Jurkat, Clone E6-1 (cell line): Measurements from ENCODE around the gene FZR1.

Experiments
- DNase-seq: peaks from one replicate; pipeline ENCODE4 v3.0.0-alpha.2; 2011; ENCODE audit warnings: low read depth, low spot score
- H3K4me3 ChIP-seq: 2 replicates; pipeline ENCODE4 v1.5.1; 2011; ENCODE audit warnings: mild to moderate bottlenecking, low read length, control low read depth, moderate library complexity

FZR1 gene

DNA sequence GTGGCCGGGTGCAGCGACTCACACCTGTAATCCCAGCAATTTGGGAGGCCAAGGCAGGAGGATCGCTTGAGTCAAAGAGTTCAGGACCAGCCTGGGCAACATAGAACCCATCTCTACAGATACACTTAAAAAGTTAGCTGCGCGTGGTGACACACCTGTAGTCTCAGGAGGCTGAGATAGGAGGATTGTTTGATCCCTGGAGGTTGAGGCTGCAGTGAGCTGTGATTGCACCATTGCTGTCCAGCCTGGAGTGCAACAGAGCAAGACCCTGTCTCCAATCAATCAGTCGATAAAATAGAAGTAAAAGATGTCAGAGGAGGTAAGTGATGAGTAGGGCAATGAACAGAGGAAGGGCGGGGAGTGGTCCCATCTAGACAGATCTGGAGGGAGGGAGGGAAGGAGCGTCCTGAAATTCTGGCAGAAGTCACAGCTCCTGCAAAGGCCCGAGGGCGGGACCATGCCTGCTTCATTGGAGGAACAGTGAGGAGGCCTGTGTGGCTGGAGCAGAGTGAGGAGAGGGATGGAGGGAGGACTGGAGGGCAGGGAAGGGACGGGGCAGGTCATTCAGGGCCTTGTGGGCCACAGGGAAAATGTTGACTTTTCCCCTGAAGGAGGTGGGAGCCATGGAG lies 35.5 kb upstream of the FZR1 start:
- H3K4me3 ChIP-seq = no peak overlapping the region
- no peak for DNase-seq

DNA sequence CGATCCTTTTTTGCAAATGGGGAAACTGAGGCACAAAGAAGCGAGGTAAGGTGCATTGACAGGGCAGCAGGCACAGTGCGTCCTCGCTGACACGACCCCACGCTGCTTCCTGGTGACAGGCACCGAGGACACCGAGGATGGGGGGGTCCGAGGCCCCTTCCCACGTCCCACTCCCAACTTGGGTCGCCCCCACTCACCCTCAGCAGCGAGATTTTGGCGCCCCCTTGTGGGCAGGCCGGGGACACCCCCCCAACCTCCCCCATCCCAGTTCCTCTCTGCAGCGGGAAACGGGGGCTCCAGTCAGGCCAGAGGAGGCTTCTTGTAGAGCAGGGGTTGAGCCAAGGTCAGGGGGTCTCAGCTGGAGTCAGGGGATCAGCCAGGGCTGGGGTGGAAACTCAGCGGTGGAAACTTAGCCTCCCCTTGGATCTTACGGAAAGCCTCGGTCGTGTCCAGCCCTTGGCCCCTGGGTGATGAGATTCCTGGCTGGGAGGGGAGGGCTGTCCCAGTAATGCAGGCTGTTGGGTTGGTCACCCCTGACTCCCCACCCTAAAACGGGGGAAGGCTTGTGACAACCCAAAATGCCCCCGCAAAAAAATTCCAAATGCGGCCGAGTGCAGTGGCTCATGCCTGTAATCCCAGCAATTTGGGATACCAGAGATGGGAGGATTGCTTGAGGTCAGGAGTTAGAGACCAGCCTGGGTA lies 34.0 kb upstream of the FZR1 start:
- no peak for DNase-seq
- no peak overlapping the region for H3K4me3 ChIP-seq

DNA sequence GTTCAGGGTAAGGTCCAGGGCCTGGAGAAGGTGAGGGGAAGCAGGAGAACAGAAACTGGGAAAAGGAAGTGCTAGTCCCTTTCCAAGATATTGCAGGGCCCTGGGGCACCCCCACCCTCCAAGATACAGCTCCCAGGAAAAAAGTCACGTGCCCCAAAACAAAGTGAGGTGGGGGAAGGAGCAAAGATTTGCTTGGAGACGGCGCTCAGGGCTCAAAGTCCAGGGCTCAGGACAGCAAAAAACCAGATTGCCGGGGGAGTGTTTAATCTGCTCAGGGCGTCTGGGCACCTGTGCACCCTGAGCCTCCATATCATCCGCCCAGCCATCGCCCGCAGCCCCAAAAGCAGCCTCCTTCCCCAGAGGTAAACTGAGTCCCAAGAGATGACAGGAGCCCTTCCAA lies 32.1 kb upstream of the FZR1 start:
- H3K4me3 ChIP-seq = no peak overlapping the region
- no peak for DNase-seq

DNA sequence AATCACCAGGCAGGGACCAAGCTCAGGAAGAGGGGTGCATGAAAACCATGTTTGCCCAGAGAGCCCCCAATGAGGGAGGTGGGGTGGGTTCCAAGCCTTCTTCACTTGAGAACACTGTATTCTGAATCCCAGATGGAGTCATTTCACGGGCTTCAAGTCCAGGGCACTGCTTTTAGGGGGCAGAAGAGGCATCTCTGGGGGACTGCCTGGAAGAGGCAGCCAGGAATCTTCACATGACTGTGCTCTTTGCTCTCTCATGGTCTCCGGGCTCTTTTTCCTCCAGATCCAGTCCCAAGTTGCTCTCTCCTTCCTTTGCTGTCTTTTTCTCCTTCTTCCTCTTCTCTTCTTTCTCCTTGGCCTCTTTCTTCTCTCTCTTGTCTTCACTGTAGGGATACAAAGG lies 31.5 kb upstream of the FZR1 start:
- no peak overlapping the region for H3K4me3 ChIP-seq
- DNase-seq = no peak

DNA sequence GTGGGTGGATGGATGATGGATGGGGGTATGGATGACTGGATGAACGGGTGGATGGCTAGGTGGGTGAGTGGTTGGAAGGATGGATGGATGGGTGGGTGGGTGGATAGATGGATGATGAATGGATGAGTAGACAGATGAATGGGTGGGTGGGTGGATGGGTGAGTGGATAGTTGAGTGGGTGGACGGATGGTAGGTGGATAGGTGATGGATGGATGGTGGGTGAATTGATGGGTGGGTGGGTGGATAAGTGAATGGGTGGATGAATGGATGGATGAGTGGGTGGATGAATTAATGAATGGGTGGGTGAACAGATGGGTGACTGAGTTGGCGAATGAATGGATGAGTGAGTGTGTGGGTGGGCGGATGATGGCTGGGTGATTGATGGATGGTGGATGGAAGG lies 30.7 kb upstream of the FZR1 start:
- no peak overlapping the region for H3K4me3 ChIP-seq

DNA sequence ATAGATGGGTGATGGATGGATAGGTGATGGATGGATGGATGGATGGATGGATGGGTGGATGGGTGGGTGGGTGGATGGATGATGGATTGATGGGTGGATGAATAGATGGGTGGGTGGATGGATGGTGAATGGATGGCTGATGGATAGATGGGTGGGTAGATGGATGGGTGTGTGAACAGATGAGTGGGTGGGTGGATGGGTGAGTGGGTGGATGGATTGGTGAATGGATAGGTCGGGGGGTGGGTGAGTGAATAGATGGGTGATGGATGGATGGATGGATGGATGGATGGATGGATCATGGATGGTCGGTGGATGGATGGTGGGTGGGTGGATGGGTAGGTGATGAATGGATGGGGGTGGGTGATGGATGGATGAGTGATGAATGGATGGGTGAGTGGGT lies 29.3 kb upstream of the FZR1 start:
- H3K4me3 ChIP-seq = no peak overlapping the region
- no peak for DNase-seq

More for the DNA sequence above, 30.7 kb upstream of the FZR1 start:
- DNase-seq = no peak

DNA sequence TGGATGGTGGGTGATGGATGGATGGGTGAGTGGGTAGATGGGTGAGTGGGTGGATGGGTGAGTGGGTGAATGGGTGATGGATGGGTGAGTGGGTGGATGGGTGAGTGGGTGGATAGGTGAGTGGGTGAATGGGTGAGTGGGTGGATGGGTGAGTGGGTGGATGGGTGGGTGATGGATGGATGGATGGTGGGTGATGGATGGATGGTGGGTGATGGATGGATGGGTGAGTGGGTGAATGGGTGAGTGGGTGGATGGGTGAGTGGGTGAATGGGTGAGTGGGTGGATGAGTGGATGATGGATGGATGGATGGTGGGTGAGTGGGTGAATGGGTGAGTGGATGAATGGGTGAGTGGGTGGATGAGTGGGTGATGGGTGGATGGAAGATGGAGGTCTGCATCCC lies 28.6 kb upstream of the FZR1 start:
- H3K4me3 ChIP-seq = no peak overlapping the region
- no peak for DNase-seq

DNA sequence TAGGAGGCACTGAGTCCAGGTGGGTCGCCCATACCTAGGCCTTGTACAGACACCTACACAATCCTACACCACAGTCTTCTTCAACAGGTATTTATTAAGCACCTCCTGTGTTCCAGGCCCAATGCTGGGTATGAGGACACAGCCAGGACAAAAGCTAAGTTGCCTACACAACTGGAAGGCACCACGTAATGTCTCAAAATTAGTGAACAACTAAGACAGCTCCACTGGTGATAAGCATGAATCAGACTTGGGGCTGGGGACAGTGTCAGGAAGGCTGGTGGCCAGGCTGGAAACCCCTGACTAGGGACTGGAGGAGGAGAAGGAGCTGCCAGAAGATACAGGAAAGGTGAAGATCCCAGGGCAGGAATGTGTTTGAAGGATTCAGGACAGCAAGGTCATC lies 28.2 kb upstream of the FZR1 start:
- peak overlapping the region; percentile 57 for H3K4me3 ChIP-seq
- no peak for DNase-seq

DNA sequence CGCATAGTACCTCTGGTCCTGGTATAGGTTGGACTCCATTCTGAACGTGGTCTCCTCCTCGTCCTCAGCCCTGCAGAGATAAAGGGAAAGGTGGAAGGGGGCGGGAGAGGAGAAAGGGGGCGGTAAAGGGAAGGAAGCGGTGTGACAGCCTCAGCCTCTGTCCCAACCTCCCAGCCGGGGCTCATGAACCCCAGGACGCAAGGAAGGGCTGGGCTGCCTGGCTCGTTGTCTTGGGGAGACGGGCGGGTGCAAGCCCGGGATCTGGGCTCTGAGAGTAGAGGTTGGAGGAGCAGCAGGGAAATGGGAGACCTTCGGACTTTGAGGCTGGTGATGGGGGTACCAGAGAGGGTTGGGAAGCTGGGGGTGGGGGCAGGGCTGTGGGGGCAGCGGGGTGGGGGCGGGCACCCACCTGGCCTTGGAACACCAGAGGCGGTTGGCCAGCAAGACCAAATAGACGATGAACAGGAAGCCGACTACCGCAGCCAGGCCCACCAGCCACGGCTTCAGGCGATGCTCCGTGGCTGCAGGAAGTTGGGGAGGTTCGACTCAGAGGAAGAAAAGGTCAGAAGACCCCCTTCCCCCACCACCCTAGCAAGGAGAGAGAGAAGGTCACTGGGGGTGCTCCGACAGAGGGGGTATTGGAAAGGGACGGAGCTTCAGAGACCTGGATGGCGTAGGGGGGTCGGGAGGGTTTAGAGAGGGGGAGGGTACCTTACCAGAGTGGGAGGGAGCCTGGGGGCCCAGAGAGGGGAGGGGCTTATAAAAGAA lies 27.5 kb upstream of the FZR1 start:
- peak; percentile 72 for DNase-seq
- H3K4me3 ChIP-seq = peak overlapping the region; percentile 57

DNA sequence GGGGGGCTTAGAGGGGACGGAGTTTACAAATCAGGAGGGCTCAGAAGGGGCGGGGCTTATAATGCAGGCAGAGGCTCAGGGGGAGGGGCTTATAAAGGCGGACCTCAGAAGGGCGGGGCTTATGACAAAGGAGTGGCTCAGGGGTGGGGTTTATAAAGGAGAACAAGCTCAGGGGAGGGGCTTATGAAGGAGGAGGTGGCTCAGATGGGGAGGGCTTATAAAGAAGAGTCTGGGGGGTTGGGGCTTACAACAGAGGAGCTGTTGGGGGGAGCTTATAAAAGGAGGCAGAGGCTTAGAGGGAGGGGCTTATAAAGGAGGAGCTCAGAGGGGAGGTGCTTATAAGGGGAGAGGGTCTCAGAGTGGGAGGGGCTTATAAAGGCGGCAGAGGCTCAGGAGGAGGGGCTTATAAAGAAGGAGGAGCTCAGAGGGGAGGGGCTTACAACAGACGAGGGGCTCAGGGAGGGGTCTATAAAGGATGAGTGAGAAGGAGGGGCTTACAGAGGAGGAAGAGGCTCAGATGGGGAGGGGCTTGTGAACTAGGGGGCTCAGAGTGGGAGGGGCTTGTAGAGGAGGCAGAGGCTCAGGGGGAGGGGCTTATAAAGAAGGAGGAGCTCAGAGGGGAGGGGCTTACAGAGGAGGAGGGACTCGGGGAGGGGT lies 26.8 kb upstream of the FZR1 start:
- peak; percentile 86 for DNase-seq
- peak overlapping the region; percentile 57 for H3K4me3 ChIP-seq

DNA sequence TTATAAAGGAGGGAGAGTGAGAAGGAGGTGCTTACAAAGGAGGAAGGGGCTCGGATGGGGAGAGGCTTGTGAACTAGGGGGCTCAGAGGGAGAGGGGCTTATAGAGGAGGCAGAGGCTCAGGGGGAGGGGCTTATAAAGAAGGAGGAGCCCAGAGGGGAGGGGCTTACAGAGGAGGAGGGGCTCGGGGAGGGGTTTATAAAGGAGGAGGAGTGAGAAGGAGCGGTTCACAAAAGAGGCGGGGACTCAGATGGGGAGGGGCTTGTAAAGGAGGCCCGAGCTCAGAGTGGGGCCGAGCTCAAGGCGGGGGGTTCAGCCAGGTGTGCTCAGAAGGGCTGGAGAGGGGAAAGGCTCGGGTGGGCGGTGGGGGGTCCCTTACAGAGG lies 26.3 kb upstream of the FZR1 start:
- peak; percentile 37 for DNase-seq
- H3K4me3 ChIP-seq = no peak overlapping the region

DNA sequence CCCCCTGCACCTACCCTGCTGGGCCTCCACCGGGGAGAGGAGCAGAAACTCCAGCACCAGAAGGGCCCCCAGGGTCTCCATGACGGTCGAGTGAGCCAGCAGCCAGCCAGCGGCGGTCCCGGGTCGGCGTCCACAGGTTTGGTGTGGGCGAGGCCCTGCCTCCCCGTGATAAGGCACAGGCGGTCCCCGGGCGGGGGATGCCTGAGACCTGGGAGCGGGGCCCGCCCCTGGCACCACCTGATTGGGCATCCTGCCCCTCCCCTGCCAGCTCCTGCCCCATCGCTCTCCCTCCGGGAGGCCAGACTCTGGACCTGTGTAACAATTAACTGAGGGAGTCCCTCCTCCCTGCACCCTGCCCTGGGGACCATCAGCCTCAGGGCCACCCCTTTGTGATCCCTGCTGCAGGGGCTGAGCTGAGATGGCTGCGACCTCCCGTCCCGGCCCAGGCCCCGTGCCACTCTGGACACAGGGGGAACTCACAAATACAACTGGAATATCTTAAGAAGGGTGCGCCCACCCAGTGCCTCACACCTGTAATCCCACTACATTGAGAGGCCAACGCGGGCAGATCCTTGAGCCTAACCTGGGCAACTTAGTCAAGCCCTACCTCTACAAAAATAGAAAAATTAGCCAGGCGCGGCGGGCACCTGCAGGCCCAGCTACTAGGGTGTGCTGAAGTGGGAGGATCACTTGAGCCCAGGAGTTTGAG lies 25.6 kb upstream of the FZR1 start, which contains the start of gene SMIM24:
SMIM24 (minus strand) TSS at position 143 of the 709 bp plus-strand sequence; CDS start at position 81, 62 bp downstream.
- no peak for DNase-seq
- H3K4me3 ChIP-seq = peak within 1 kb of the TSS; percentile 57

DNA sequence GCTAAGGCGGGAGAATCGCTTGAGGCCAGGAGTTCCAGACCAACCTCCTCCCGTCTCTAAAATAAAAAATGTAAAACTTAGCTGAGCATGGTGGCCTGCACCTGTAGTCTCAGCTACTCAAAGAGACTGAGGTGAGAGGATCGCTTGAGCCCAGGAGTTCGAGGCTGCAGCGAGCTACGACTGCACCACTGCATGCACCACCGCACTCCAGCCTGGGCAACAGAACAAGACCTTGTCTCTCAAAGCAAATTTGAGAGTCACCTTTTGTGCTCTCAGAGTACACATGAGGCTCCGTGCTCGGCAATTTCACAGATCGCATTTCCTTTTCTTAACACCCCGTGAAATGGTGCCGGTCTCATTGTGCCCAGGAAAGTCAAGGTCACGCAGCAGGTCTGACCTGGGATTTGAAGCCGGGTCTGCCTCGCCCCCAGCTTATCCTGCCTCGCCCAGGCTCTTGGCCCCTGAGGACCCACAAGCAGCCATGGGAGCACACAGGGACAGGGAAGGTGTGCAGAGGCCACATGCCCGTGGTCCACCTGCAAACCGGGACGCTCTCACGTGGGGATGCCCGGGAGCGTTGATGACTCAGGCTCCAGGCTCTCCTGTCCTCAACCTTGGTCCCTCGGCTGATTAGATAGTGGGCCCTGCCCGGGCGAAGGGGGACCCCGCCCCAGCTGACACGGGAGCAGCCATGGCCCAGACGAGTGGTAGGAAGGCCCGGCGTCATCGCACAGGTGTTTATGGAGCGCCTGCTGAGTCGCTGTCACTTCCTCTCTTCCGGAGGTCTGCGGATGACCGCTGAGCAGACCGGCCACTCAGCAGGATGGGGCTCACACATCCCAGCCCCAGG lies 24.6 kb upstream of the FZR1 start:
- no peak for DNase-seq
- no peak overlapping the region for H3K4me3 ChIP-seq

DNA sequence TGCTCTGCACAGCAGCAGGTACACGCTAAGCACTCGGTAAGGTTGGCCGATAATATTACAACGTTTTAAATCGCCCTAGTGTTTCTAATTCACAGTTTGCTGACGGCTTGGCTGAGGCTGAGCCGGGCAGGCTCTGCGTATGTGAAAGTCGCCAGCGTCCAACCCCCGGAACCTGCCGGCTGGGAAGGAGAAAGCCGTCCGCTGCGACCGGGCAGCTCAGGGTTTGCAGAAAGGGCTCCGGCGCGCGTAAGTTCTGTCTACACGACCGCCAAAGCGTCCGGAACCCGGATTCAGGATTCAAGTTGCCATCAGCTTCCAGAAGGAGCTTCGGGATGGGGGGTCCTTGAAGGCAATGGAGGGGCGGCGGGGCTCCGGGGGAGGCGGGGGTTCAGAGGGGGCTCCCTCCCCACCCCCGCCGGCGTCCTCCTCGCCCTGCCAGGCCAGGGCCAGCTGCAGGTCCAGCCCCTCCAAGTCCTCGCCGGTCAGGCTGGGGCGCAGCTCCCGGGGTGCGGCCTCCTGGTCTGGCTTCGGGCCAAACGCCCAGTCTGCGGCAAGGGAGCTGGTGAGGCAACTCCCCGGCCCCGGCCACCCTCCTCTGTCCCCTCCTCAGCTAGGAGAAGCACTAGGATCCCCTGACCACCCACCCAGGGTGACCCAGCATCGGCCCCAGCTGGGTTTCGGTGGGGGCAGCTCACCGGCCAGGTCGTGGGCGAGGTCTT lies 23.4 kb upstream of the FZR1 start:
- DNase-seq = no peak
- no peak overlapping the region for H3K4me3 ChIP-seq

DNA sequence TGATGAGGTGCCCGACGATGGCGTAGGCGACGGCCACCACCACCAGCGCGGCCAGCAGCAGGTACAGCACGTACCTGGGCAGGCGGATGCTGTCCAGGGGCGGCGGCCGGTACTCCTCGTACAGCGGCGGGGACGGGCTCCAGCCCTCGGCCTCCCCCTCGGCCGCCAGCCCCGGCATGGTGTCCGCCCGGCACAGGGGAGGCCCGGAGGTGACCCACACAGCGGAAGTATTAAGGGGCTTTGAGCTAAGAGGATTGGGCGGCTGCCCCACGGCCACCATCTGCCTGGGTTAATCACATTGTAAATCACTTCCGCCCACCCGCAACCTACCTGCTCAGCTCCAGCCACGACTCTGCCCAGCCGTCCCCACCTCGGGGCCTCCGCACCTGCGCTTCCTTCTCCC lies 22.9 kb upstream of the FZR1 start, which contains the start of gene SMIM44:
SMIM44 (minus strand) TSS at position 216 of the 403 bp plus-strand sequence; CDS start at position 178, 38 bp downstream.
- H3K4me3 ChIP-seq = no peak within 1 kb of the TSS

DNA sequence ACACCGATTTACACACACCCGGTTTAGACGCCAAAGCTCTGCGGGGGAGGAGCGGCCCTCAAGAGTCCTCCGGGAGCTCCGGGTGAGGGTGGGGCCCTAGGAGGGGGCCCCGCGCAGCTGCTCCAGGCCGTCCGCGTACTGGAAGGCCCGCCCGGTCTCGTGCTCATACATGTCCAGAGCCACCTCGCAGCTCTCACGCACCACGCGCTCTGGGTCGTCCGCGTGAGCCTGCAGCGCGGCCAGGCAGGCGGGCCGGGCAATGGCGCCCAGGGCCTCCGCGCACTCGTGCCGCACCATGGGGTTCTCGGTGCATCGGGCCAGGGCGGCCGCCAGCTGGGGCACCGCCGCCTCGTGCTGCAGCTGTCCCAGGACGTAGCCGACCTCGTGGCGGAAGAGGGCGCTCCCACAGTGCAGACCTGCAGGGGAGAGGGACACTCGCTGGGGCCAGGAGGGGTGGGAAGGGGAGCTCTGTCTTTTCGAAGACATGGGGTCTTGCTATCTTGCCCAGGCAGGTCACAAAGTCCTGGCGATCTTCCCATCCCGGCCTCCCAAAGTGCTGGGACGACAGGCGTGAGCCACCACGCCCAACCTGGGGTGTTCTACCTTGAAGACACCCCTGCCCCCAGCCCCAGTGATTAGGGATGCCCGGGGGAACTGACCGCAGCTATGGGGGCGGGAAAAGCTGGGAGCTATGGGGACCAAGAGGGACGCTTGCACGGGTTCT lies 14.6 kb upstream of the FZR1 start:
- H3K4me3 ChIP-seq = no peak overlapping the region
- DNase-seq = no peak

More for the DNA sequence above, 22.9 kb upstream of the FZR1 start, which contains the start of gene SMIM44:
- no peak for DNase-seq
